ENCODE results near the gene SPAST.
A peak's percentile ranks its signal among the peaks of the same experiment; 100 is the strongest.
"Not testable (repeated sequence)": the region's sequence is repeated elsewhere in the genome, so short reads cannot be mapped to it uniquely, and the experiment has no call there.

Gene SPAST, protein sequence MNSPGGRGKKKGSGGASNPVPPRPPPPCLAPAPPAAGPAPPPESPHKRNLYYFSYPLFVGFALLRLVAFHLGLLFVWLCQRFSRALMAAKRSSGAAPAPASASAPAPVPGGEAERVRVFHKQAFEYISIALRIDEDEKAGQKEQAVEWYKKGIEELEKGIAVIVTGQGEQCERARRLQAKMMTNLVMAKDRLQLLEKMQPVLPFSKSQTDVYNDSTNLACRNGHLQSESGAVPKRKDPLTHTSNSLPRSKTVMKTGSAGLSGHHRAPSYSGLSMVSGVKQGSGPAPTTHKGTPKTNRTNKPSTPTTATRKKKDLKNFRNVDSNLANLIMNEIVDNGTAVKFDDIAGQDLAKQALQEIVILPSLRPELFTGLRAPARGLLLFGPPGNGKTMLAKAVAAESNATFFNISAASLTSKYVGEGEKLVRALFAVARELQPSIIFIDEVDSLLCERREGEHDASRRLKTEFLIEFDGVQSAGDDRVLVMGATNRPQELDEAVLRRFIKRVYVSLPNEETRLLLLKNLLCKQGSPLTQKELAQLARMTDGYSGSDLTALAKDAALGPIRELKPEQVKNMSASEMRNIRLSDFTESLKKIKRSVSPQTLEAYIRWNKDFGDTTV

DNA sequence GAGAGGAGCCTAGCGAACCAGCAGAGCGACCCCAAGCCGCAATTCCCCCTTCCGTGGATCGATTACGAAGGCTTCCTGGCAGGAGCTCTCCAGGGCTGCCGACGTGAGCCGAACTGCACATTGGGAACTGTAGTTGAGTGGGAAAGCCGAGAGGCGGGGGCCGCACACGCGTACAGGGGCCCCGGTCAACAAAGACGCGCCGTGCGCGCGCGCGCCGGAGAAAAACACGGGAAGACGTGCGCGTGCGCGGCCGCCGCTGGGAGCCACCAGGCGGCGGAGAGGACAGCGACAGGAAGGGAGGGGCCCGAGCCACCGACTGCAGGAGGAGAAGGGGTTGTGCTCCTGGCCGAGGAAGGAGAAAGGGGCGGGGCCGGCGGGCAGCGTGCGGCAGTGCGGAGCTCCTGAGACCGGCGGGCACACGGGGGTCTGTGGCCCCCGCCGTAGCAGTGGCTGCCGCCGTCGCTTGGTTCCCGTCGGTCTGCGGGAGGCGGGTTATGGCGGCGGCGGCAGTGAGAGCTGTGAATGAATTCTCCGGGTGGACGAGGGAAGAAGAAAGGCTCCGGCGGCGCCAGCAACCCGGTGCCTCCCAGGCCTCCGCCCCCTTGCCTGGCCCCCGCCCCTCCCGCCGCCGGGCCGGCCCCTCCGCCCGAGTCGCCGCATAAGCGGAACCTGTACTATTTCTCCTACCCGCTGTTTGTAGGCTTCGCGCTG is at the start of gene SPAST:
TSS of gene SPAST (plus strand) at position 247 of the 711 bp plus-strand sequence. CDS start at position 523, 276 bp downstream.
- DNase-seq (ENCODE audit: low read depth in 1 of 2, low spot score in 1 of 2), result peak; percentile 90 to 95

DNA sequence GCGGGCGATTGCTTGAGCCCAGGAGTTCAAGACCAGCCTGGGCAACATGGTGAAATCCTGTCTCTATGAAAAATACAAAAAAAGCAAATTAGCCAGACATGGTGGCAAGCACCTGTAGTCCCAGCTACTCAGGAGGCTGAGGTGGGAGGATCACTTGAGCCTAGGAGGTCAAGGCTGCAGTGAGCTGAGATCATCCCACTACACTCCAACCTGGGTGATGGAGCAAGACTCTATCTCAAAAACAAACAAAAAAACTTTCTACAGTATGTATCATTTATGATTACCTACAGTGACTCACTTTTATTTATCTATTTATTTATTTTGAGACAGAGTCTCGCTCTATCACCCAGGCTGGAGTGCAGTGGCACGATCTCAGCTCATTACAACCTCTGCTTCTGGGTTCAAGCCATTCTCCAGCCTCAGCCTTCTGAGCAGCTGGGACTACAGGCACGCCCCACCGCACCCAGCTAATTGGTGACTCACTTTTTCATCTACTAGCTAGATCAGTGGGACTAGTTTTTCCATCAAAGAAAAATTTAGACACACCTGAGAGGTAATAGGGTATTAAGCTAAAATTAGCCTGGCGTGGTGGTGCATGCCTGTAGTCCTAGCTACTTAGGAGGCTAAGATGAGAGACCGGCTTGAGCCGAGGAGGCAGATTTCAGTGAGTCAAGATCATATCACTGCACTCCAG is 44.4 kb upstream of the SPAST start:
- not testable (repeated sequence) for DNase-seq (ENCODE audit: low read depth in 1 of 2, low spot score in 1 of 2)

DNA sequence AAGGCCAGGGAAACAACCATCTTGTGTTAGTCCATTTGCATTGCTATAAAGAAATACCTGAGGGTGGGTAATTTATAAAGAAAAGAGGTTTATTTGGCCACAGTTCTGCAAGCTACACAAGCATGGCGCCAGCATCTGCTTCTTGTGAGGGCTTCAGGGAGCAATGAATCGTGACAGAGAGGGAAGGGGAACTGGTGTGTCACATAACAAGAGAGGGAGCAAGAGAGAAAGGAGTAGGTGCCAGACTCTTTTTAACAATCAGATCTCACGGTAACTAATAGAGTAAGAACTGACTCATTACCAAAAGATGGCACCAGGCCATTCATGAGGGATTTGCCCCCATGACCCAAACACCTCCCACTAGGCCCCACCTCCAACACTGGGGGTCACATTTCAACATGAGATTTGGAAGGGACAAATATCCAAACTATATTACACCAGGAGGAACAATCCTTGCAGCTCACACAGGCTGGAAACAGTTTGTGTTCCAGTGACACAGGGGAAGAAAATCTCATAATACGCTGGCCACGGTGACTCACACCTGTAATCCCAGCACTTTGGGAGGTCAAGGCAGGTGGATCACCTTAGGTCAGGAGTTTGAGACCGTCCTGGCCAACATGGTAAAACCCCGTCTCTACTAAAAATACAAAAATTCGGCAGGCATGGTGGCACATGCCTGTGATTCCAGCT is 29.0 kb upstream of the SPAST start:
- DNase-seq (ENCODE audit: low read depth in 1 of 2, low spot score in 1 of 2), result not testable (repeated sequence)

DNA sequence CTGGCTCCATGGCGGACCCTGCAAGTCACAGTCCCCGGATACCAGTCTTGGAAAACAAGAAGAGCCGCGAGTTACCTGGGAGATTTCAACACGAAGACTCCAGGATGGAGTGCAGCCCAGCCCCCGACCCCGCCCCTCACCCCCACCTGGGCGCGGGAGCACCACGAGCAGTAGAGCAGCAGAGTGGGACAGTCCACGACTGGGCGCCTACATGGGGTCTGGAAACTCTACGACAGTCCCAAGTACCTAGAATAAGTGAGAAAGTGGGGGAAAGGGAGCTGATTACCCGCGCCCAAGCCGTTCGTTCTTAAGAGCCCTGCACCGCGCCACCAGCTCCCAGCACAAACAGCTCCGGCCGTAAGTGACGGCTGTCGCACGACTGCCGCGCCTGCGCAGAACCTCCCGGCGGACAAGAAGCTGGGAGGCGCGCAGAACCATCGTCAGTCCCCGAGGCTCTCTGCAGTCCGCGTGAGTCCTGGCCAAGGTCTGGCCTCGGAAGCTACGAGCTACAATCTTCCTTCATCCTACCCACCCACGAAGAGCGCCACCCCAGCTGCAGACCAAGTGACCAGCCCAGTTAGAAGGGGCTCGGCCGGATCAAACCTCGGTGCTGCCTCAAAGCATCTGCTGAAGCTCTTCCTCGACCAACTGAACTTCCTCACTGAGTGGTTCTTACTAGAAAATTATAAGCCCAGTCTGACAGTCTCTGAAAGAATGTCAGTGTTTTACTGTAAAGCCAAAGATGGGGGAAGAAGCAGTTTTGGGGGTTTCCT is 23.7 kb upstream of the SPAST start, which contains the start of gene DPY30:
TSS of gene DPY30 (minus strand) at position 359 of the 773 bp plus-strand sequence. CDS start at position 10, 349 bp downstream.
- peak; percentile 78 to 79 for DNase-seq (ENCODE audit: low read depth in 1 of 2, low spot score in 1 of 2)

DNA sequence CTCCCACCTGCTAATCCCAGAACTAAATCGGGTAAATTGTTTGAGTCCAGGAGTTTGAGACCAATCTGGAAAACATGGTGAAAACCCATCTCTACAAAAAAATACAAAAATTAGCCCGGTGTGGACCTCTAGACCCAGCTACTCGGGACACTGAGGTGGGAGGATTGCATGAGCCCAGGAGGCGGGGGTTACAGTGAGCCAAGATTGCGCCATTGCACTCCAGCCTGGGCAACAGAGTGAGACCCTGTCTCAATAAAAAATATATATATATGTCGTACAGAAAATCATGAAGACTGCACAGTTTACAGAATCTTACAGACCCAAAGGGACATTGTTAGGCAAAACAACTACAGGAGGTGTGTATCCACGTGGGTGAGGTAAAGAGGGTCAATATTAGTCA is 19.8 kb upstream of the SPAST start:
- no peak for DNase-seq (ENCODE audit: low read depth in 1 of 2, low spot score in 1 of 2)

DNA sequence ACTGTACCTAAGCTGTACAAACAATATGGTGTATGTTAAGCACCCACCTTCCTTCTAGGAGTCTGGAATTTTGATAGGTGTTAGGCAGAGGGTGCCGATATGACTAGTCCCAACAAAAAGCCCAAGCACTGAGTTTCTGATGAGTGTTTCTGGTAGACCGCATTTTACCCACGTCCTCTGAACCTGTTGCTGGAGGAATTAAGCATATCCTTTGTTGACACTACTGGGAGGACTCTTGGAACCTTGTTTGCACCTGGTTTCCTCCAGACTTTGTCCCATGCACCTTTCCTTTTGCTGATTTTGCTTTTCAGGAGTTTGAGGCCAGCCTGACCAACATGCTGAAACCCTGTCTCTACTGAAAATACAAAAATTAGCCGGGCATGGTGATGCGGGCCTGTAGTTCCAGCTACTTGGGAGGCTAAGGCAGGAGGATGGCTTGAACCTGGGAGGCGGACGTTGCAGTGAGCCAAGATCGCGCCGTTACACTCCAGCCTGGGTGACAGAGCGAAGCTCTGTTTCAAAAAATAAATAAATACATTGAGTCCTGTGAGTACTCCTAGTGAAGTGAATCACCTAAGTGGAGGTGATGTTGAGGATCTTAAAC is 11.4 kb upstream of the SPAST start:
- no peak for DNase-seq (ENCODE audit: low read depth in 1 of 2, low spot score in 1 of 2)

DNA sequence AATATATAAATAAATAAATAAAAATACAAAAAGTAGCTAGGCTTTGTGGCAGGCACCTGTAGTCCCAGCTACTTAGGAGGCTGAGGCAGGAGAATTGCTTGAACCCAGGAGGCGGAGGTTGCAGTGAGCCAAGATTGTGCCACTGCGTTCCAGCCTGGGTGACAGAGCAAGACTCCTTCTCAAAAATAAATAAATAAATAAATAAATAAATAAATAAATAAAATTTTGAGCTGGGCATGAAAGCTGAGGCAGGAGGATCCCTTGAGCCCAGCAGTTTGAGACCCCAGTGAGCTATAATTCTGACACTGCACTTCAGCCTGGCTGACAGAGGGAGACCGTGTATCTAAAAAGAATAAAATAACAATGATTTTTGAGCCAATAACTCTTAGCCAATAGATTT is 8.8 kb upstream of the SPAST start:
- not testable (repeated sequence) for DNase-seq (ENCODE audit: low read depth in 1 of 2, low spot score in 1 of 2)

DNA sequence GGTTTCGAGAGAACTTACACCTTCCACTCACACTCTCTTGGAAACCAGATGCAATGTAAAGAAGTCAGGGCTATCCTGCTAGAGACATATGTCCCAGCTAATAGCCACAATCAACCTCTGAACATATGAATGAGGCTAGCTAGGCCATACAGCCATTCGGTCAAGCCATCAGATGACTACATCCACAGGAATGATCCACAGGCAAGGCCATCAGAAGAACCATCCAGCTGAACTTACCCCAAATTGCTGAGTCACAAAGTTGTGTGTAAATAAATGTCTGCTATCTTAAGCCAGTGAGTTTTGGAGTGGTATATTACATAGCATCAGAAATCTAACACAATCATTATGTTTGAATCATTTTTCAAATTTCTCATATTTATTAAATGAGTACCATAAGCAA is 5.2 kb upstream of the SPAST start:
- DNase-seq (ENCODE audit: low read depth in 1 of 2, low spot score in 1 of 2), result no peak

DNA sequence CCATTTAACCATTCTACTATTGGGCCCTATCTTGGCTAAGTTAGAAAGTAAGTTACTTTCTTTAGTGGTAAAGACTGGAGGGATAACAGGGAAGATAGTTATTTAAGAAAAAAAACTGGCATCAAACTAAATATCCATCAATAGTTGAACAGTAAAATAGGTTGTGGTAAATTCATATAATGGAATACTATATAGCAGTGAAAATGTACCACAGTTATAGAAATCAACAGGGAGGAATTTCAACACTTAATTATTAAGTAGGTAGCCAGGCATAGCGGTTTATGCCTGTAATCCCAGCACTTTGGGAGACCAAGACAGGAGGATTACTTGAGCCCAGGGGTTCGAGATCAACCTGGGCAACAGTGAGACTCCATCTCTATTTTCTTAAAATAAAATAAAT is 3.1 kb upstream of the SPAST start:
- DNase-seq (ENCODE audit: low read depth in 1 of 2, low spot score in 1 of 2), result no peak

DNA sequence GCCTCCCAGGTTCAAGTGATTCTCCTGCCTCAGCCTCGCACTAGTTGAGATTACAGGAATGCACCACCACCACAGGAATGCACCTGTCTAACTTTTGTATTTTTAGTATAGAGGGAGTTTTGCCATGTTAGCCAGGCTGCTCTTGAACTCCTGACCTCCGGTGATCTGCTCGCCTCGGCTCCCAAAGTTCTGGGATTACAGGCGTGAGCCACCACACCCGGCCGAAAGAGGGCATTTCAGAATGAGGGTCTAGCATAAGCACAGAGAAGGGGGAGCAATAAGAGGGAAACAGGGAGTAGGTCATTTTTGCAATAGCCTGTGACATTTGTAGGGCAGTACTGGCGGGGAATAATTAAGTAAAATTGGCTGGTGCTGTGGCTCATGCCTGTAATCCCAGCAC is 1.9 kb upstream of the SPAST start:
- no peak for DNase-seq (ENCODE audit: low read depth in 1 of 2, low spot score in 1 of 2)

DNA sequence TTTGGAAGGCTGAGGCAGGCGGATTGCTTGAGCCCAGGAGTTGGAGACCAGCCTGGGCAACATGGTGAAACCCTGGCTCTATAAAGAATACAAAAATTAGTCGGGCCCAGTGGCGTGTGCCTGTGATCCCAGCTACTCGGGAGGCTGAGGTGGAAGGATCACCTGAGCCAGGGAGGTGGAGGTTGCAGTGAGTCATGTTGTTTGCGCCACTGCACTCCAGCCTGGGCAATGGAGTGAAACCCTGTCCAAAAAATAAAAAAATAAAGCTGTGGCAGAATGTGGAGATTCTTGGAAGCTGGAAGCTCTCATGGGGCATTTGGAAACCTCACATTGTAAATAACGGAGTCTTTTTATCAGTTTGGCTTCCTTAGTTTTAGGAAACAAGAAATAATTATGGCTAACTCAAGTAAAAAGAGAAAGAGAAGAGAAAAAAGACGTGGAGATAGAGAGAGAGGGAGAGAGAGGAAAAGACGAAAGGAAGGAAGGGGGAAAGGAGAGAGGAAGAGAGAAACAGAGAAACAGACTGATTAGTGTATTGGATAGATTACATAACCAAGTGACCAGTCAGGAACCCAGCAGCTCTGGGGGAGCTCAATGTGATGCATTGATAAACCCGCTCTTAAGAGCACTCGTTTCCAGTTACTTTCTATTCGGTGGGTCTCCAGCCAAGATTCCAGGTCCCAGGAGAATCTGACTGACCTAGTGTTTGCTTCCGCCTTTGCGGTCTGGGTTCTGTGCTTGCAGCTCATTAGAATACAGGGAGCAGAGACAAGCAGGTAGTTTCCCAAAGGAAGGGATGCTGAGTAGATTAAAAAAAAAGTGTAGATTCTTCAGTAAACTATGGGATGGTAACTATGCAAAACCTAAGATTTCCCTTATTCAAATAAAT is 1.1 kb upstream of the SPAST start:
- DNase-seq (ENCODE audit: low read depth in 1 of 2, low spot score in 1 of 2), result no peak

DNA sequence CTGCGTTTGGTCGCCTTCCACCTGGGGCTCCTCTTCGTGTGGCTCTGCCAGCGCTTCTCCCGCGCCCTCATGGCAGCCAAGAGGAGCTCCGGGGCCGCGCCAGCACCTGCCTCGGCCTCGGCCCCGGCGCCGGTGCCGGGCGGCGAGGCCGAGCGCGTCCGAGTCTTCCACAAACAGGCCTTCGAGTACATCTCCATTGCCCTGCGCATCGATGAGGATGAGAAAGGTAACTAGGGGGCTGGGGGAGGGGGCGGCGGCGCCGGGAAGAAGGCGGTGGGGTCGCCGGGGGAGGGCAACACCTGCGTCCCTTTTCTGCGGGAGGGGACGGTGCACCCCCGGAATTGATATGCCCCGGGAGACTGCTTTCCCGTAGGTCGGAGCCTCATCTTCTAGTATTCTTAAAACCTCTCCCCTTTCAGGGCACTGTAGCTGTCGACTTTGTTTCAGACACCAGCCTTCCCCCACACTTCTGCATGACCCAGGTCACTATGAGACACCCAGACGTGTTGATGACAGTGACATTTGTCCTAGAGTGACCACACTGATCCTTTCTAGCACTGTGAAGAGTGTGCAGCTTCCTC is 755 bp downstream of the SPAST start:
- DNase-seq (ENCODE audit: low read depth in 1 of 2, low spot score in 1 of 2), result peak in 1 of 2 donors; percentile 5

DNA sequence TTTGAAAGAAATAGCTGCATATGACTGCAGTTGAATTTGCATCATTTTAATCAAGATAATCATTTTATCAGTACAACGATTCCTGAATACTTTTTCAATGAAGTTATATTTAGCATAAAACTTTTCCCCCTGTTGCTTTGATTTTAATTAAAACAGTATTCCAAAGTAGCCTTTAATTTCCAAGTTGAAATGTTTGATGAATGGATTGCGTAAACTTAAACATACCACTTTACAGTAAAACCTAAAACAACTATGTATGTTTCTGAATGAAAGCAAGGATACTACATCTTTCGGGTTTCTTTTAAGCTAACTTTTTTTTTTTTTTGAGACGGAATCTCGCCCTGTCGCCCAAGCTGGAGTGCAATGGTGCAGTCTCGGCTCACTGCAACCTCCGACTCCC is 1.4 kb downstream of the SPAST start:
- DNase-seq (ENCODE audit: low read depth in 1 of 2, low spot score in 1 of 2), result no peak

DNA sequence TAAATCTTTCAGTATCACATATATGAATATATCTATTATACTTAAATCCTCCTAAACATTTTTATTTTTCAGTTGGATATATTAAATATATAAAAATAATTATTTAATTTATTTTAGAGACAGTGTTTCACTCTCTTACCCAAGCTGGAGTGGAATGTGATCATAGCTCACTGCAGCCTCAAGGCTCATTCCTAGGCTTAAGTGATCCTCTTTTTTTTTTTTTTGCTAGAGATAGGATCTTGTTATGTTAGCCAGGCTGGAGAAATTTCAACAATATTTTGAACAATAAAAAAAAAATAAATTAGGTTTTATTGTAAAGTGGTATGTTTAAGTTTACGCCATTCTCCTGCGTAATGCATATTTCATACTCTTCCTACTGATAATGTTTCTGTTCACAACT is 4.2 kb downstream of the SPAST start:
- DNase-seq (ENCODE audit: low read depth in 1 of 2, low spot score in 1 of 2), result no peak

DNA sequence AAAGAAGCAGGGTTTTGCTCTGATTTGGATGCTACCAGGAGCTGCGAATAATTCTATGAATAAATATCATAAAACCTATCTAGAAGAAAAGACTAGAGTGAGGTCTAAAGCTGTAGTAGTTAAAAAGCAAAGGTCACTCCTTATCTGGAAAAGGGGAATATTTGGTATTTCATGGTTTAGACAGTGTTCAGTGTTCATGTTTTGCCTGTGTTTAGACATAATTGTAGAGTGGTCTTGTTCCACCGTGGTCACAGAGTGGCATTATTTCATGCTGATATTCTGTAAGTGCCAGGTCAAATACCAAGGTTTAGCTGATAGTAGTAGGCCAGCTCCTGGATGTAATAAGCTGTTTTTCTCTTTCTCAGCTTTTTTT is 10.8 kb downstream of the SPAST start:
- DNase-seq (ENCODE audit: low read depth in 1 of 2, low spot score in 1 of 2), result no peak

DNA sequence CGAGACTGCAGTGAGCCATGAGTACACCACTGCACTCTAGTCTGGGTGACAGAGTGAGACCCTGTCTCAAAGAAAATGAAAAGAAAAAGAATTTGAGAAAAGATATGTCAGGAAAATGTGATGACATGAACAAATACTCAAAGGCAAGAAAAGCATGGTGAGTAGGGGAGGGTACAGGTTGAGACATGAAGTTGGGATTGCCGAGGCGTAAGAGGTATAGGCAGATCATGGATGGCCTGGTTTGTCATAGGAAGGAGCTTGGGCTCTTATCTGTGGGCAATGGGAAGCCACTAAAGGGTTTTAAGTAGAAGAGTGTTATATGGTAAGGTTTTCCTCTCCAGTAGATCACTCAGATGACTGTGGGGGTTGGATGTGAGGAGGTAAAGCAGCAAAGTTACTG is 32.3 kb downstream of the SPAST start:
- DNase-seq (ENCODE audit: low read depth in 1 of 2, low spot score in 1 of 2), result no peak

DNA sequence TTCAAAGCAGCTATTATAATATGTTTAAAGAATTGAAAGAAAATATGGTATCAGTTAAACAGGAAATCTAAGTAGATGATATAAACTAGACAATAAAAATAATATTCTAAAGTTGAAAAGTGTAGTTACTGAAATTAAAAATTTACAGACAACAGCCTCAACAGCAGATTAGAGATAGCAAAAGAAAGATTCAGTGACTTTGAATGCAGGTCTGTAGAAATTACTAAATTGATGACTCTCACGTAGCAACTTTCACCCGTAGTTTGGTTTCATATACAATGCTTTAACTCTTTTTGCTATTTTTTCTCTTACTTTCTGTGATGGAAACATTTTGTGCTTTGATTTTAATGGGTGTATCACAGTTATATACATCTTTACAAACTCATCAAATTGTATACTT is 44.8 kb downstream of the SPAST start:
- DNase-seq (ENCODE audit: low read depth in 1 of 2, low spot score in 1 of 2), result no peak

DNA sequence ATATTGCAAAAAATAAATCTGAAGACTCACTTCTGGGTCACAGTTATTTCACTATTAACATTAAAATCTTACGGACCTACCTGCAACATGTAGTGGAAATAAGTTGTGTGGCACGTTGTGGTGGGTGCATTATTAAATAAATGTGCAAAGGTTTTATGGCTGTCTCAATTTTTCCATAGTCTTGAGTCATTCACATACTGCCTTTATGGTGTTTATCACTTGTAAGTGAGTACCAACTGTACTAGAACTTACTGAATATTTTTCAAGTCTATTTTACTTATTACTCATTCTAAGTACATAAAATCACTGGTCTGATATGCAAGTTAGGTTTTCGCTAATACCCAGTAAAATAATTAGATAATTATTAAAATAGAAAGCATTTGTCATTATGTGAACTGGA is 54.7 kb downstream of the SPAST start:
- DNase-seq (ENCODE audit: low read depth in 1 of 2, low spot score in 1 of 2), result no peak

Measured in activated T-helper 1 cell treated with anti-CD3 and anti-CD28 coated beads, Interleukin-2, amount 50 U/mL, for 16 hours (primary cell).